Astrocyte (in vitro differentiated cells and primary cell): ENCODE results near the gene SEMA4C. TPM values are rescaled to one million over a fixed set of nuclear protein-coding genes. Genes with fewer than 3 reads are reported as not detected.

Source experiments
- DNase-seq: peaks from one replicate; pipeline ENCODE4 v3.0.0-alpha.2; 2010; ENCODE audit warnings: low read depth
- FAIRE-seq: peaks from 2 replicates; lab custom pipeline; 2011; peaks lifted over from hg19 to GRCh38; lab: Jason Lieb, UNC
- H2AFZ ChIP-seq: 2 replicates; pipeline ENCODE4 v1.6.0; 2012; ENCODE audit warnings: low read depth, low read length, inconsistent platforms
- H3K27ac ChIP-seq: 2 replicates; pipeline ENCODE4 v1.5.1; 2011; ENCODE audit warnings: low read depth, low read length, inconsistent platforms
- H3K27me3 ChIP-seq: 2 replicates; pipeline ENCODE4 v1.6.0; 2011; ENCODE audit warnings: low read length, inconsistent platforms; ENCODE audit not compliant: insufficient read depth
- H3K36me3 ChIP-seq: 2 replicates; pipeline ENCODE4 v1.5.1; 2011; ENCODE audit warnings: low read length, inconsistent platforms; ENCODE audit not compliant: insufficient read depth
- H3K4me1 ChIP-seq: 2 replicates; pipeline ENCODE4 v1.5.1; 2011; ENCODE audit warnings: low read length, inconsistent platforms; ENCODE audit not compliant: insufficient read depth
- H3K4me2 ChIP-seq: 2 replicates; pipeline ENCODE4 v1.6.0; 2012; ENCODE audit warnings: low read length, inconsistent platforms
- H3K4me3 ChIP-seq: 2 replicates; pipeline ENCODE4 v1.5.1; 2011; ENCODE audit warnings: low read depth, mild to moderate bottlenecking, low read length, inconsistent platforms; ENCODE audit not compliant: insufficient read depth
- H3K79me2 ChIP-seq: 2 replicates; pipeline ENCODE4 v1.6.0; 2012; ENCODE audit warnings: mild to moderate bottlenecking, low read length, inconsistent platforms; ENCODE audit not compliant: insufficient read depth
- H3K9ac ChIP-seq: 2 replicates; pipeline ENCODE4 v1.6.0; 2012; ENCODE audit warnings: mild to moderate bottlenecking, low read length, inconsistent platforms
- H3K9me3 ChIP-seq: 2 replicates; pipeline ENCODE4 v1.5.1; 2012; ENCODE audit warnings: low read depth, mild to moderate bottlenecking, low read length, inconsistent platforms; ENCODE audit not compliant: insufficient read depth
- H4K20me1 ChIP-seq: 2 replicates; pipeline ENCODE4 v1.6.0; 2012; ENCODE audit warnings: low read length, inconsistent platforms; ENCODE audit not compliant: insufficient read depth
- H3K27ac Mint-ChIP-seq: one replicate; pipeline ENCODE4 v1.8.0; 2021; ENCODE audit warnings: mild to moderate bottlenecking, mixed read lengths; ENCODE audit not compliant: unreplicated experiment
- H3K27me3 Mint-ChIP-seq: one replicate; pipeline ENCODE4 v1.8.0; 2021; ENCODE audit warnings: low read depth, mixed read lengths; ENCODE audit not compliant: unreplicated experiment
- H3K36me3 Mint-ChIP-seq: one replicate; pipeline ENCODE4 v1.8.0; 2021; ENCODE audit warnings: low read depth, mixed read lengths; ENCODE audit not compliant: unreplicated experiment
- H3K4me1 Mint-ChIP-seq: one replicate; pipeline ENCODE4 v1.8.0; 2021; ENCODE audit warnings: low read depth, mixed read lengths; ENCODE audit not compliant: unreplicated experiment
- H3K4me3 Mint-ChIP-seq: one replicate; pipeline ENCODE4 v1.8.0; 2021; ENCODE audit warnings: mild to moderate bottlenecking, moderate library complexity, mixed read lengths; ENCODE audit not compliant: unreplicated experiment
- H3K9me3 Mint-ChIP-seq: one replicate; pipeline ENCODE4 v1.8.0; 2021; ENCODE audit warnings: mild to moderate bottlenecking, mixed read lengths; ENCODE audit not compliant: unreplicated experiment
- CTCF ChIP-seq: IDR thresholded peaks from 2 replicates; pipeline ENCODE4 v1.5.1; 2011; ENCODE audit warnings: low read depth, mild to moderate bottlenecking, inconsistent platforms, low read length, moderate library complexity; ENCODE audit not compliant: insufficient read depth
- EZH2 ChIP-seq: IDR thresholded peaks from 2 replicates; pipeline ENCODE4 v1.6.1; 2012; ENCODE audit warnings: mild to moderate bottlenecking, low read length, inconsistent platforms; ENCODE audit not compliant: insufficient read depth
- total RNA-seq: library from RNA; stranded (reverse); gene quantifications from 2 replicates; pipeline ENCODE4 v1.2.1, GENCODE V29; 2021

Gene SEMA4C
- total RNA-seq, 1 donor from 2014 or later, result 32.8 TPM

- Histone ChIP-seq H2AFZ (no peak overlapping the region), H3K4me3 (no peak overlapping the region), H3K4me2 (no peak overlapping the region), H3K79me2 (peaks cover 10% of the 10 kb centered on the region), H3K27ac (no peak overlapping the region), H3K27me3 (no peaks in the 10 kb centered on the region), H3K9me3 (no peaks in the 10 kb centered on the region), H3K9ac (no peak overlapping the region), H3K4me1 (peaks cover 14% of the 10 kb centered on the region), H4K20me1 (peaks cover 61% of the 10 kb centered on the region), H3K36me3 (no peaks in the 10 kb centered on the region)
- no peak for DNase-seq
- Mint-ChIP-seq H3K9me3 (no peaks in the 10 kb centered on the region), H3K4me1 (peaks cover 6% of the 10 kb centered on the region), H3K36me3 (peaks cover 5% of the 10 kb centered on the region), H3K4me3 (peak overlapping the region; percentile 40), H3K27ac (no peak overlapping the region), H3K27me3 (peaks cover 7% of the 10 kb centered on the region)
- TF ChIP-seq EZH2, result no peak
- no peak for TF ChIP-seq CTCF
- no peak for FAIRE-seq
Measured at GRCh38 chr2:96819128-96819875, 50.6 kb downstream of the SEMA4C start.

GRCh38 chr2:96817882-96818281, 52.0 kb downstream of the SEMA4C start:
- Histone ChIP-seq H3K36me3 (no peaks in the 10 kb centered on the region), H3K27ac (no peak overlapping the region), H3K4me2 (peak overlapping the region; percentile 98), H3K4me1 (peaks cover 12% of the 10 kb centered on the region), H3K27me3 (no peaks in the 10 kb centered on the region), H3K9me3 (no peaks in the 10 kb centered on the region), H3K4me3 (no peak overlapping the region), H4K20me1 (peaks cover 48% of the 10 kb centered on the region), H3K9ac (no peak overlapping the region), H3K79me2 (peaks cover 8% of the 10 kb centered on the region), H2AFZ (no peak overlapping the region)
- FAIRE-seq, result no peak
- Mint-ChIP-seq H3K4me3 (peak overlapping the region; percentile 78), H3K9me3 (no peaks in the 10 kb centered on the region), H3K27me3 (peaks cover 7% of the 10 kb centered on the region), H3K36me3 (peaks cover 5% of the 10 kb centered on the region), H3K4me1 (peaks cover 2% of the 10 kb centered on the region), H3K27ac (no peak overlapping the region)
- no peak for TF ChIP-seq EZH2
- no peak for TF ChIP-seq CTCF
- DNase-seq, result no peak
